ENCODE measurements around the gene MN1.

Gene MN1

DNA sequence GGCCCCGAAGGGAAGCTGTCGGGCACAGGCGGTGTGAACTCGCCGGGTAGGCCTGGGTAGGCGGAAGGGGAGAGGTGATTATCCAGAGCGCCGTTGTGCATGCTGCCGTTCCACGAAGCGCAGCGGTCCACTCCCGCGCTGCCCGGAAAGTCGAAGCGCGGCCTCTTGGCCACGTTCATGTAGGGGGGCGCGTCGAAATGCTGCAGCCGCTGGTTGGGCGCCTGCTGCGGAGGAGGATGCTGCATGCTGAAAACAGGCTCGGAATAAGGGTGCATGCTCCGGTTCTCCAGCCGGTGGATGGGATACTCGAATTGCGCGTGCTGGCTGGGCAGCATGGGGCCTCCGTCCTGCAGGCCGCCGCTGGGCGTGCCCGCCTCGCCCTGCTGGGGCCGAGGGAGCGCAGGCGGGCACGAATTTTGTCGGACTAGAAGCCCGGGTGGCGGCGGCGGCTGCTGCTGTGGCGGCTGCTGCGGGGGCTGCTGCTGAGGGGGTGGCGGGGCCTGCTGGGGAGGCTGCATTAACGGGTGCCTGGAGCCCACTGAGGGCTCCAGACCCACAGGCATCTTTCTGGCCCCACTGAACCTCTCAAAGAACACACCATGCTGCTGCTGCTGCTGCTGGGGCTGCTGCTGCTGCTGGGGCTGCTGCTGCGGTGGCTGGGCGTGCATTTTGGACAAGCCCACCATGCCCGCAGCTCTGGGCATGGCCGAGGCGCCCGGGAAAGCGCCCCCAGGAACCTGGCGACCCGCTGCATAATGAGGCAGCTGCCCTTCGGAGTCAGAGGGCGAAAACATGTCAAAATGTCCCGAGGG, 2.3 kb downstream of the MN1 start:
- no peak for FAIRE-seq

DNA sequence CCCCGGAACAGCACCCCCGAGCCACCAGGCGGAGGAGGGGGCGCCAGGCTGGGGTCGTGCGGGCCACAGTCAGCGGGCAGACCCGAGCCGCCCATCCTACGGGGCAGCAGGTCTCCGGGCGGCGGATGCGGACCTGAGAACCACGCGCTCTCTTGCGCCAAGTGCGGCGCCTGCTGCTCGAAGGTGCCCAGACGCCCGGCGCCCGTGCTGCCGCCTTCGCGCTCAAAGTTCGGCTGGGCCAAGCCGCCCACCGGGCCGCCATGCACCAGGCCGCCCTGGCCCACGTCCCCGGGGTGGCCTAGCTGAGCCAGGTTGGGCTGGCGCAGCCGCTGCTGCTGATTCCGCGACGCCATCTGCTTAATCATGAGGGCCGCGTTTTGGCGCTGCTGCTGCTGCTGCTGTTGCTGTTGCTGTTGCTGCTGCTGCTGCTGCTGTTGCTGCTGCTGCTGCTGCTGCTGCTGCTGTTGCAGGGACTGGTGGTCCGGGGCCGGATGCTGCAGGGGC, 3.0 kb downstream of the MN1 start:
- no peak for FAIRE-seq

DNA sequence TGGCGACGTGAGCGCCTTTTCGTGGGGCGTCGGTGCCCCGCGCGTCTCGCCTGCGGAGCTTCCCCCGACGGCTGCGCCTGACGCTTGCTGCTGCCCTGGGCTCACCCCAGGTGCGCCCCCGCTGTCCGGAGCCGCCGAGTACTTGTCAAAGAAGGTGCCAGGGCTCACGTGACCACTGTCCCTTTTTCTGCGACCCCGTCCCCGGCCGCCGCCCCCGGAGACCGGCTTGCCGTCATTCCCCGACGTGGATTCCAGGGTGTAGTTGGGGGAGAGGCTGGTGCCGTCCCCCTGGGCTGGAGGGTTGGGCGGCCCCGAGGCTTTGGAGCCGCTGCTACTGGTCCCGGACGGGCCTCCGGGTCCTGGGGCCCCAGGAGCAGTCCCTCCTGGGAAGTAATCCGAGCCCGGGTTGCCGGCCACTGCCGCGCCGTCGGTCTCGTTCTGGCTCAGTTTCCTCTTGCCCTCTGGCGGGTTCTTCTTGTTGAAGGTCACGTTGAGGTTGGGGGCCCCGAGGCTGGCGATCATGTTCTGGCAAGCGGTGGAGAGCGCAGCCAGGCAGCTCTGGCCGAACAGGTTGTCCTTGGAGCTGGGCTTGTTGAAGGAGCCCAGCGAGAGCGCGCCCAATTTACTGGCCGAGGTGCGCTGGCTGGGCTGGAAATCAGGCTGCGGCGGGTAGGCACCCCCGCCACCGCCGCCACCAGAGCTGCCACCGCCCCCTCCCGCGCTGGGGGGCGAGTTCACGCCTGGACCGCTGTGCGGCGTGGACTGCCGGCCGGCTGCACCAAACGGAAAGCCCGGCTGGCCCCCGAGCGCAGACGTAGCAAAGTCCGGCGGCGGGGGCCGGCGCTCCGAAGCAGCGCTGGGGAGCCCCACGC, 3.8 kb downstream of the MN1 start:
- FAIRE-seq, result no peak

DNA sequence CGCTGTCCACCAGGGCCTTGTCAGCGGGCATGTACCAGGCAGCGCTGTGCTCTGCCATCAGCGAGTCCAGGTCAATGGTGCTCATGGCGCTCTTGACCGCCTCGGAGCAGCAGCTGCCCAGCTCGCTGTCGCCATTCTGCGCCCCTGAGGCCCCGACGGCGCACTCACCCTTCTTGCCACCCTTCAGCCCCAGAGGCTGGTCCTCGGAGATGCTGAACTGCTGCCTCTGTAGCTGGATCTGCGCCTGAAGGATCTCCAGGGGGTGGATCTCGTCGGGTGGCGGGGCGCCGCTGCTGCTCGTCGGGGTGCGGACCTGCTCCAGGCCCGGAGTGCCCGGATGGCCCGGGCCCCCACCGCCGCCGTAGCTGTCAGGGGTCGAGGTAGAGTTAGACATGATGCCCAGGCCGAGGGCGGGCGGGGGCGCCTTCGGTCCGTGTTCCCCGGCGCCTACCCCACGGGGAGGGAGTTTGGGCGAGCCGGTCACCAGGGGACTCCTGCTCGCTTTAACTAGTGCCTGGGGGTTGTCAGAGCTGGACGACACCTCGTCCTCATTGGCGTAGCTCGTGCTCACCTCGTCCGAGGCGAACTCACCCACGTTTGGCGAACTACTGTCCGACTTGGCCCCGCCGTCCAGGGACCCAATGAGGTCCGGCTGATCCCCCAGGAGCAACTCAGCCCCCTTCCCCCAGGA, 4.6 kb downstream of the MN1 start:
- FAIRE-seq, result no peak

DNA sequence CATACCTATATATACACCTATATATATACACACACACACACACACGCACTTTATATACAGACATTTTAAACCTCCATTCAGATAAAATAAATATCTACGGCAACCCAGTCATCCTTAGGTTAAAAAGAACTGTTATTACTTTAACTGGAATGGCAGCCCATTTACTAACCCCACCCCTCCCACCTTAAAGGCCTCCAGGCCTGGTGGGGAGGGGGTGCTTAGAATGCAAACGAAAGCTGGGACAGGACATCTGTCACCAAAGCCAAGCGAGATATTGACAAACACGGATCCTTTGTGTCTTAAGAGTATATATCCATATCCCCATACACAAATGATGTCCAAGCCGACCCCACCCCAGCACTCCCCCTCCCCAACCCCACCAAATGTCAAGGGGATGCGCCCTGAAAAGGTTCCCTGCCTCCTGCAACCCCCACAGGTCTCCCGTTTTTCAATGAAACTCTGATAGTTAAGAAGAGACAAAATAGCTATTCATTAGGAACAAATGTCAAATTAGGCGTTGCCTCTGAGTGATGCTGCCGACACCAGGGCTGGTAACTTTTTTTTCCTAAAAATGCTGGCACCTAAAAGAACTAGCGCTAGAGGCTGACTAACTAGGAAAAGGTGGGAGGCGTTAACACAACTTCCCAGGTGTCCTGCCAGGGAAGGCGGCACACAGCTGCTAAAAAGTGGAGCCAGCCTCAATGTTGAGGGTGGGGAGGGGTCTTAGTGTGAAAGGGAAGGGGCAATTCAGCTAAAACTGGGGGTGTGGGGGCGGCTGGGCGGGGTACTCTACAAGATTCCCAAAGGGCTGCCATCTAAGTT, 5.6 kb downstream of the MN1 start:
- FAIRE-seq, result no peak

DNA sequence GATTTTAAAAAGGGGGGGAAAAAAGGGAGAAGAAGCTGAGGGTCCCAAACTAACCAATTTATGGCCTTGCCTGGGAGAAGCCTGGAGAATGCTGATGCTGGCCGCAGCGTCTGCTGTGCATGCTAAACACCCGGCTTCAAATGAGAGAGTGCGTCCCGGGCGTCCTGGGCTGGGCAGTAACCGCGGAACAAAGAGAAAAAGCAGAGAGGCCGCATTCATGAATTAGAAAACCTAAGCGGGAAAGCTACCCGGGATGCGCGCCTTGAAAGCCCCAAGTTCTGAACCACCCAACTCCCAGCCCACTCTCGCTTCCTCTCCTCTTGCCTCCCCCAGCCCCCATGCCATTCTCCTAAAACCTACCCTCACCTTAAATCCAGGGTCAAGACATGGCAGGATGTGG, 6.5 kb downstream of the MN1 start:
- no peak for FAIRE-seq

DNA sequence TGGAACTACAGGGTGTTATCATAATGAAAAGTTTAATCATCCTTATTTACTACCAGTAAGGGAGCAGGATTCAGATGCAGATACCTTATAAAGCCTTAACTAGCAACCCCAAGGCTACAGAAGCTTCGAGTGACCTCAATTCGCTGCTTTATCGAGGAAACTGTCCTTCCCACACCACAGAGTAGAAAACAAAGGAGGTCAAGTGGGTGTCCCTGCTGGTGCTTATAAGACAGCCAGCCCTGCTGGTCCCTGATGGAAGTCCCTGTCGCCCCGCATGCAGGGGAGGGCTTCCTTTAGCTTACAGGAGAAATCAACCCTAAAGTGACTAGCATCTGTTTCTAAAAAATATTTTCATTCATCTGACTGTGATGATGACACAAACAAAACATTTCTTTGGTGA, 7.3 kb downstream of the MN1 start:
- no peak for FAIRE-seq

DNA sequence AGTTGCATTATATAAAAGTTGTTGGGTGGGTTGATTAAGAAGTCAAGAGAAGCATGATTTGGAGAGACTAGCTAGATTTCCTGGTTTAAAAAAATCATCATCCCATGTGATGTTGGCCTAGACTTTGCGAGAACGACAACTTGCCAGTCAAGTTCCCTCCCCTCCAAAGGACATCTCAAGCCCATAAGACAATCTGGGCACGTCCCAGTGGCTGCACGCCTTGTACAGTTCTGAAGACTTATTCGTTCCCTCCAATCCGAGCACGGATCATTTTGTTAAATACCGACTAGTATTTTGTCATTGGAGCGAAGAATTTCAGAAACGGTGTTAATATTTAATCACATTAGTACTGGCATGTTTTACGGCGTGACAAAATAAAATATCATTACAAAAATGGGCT, 8.0 kb downstream of the MN1 start:
- no peak for FAIRE-seq

DNA sequence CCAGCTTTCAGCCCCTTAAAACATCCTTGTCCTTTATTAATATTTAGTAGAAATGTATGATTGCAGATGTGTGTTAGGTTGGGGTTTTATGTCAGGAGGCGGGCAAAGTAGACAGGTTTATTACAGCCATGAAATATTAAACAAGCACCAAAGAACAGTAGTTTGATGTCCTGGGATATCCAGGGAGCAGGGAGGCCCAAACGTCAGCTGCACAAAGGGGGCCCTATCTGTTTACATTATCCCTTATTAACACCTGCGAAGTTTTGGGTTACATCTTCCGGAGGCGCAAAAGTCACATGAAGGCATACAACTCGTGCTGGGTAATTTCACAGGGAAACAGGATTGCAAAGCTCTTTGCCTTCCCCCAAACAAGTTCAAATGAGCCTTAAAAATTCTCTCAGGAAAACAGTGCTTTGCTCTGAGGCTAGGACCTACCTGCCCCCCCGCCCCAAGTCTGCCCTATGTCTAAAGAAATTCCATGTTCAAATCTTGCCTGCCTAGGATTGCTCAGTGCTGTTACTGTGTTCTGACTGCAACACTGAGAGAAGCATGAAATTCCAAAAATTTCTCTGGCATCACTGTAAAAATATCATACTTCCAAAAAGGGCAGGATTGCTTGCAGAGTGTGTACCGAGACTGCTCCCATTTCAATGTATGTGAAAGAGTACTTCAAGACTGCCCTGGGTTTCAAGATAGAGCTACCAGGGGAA, 8.9 kb downstream of the MN1 start:
- FAIRE-seq, result no peak

DNA sequence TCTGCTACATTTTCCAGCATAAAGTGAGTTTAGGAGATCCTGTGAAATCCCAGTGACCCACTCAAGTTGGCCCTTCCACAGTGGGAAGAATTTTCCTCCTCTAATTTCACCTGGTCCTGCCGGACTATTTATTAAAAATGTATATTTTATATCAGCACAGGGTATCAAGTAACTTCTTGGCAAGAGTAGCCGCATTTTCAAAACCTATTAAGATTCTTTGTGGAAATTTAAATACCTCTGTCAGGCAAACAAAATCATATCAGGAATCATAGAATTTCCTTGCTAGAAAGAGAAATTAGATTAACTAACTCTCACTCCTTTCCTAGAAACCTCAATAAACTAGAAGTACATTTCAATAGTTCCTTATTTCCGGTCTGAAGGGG, 9.7 kb downstream of the MN1 start:
- no peak for FAIRE-seq

DNA sequence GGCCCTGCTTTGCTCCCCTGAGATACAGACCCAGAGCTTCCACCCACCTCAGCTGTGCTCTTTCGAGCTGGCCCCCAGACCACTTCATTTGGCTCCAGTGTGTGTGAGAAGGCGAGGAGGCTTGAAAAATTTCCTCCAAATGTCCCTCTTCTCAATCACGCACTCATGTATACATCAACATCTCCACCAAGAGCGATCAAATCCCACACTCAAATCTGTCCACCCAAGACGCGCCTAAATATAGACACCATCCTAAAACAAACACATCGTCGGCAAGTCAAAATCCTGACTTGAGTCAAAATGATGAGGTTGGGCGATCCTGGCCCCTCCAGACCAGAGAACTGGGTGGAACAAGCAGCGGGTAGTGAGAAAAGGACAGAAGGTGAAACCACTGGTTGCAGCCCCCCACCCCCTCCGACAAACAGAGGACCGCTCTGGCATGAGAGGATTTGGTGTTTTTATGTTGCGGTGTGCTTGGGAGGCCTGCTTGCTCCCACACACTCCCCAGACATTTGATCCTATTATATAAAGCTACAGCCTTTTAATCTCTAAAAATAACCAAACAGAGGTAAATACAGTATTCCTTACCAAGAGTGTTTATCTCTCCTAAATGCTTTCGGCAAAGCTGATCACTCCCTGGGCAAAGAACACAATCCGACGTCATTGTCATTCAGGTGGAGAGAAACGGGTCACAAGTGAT, 10.2 kb downstream of the MN1 start:
- no peak for FAIRE-seq

DNA sequence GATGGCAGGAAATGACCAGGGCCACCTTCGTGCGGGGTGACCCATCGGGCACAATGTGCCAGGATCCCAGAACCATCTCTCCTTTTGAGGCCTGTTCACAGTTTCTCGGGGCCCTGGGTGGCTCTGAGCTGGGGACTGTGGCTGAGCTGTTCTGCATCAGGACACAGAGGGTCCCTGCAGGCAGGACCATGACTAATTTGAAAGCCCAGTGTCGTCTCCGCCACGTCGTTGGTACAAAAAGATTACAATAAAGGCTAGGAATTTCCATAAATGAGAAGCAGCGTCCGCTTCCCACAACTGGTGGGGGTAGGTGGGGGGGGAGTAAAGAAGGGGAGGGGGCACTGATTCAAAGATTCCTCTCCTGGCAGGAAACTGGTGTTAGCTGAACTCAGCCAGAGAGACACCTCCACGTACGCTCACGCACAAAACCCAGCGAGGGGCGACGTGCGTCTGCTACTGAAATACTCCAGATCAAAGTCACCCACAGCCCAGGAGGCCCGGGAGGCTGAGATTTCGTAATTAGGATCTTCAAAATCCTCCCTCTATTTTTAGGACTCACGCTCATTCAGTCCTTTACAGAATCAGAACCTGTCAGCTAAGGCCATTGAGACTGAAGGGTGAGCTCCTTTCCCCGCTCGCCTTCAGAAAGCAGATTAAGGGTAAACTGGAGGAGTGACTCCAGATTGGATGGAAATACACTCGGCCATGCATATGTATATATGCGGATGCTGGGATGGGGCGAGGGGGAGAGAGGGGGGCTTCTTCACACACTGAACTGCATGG, 11.0 kb downstream of the MN1 start:
- FAIRE-seq, result no peak

DNA sequence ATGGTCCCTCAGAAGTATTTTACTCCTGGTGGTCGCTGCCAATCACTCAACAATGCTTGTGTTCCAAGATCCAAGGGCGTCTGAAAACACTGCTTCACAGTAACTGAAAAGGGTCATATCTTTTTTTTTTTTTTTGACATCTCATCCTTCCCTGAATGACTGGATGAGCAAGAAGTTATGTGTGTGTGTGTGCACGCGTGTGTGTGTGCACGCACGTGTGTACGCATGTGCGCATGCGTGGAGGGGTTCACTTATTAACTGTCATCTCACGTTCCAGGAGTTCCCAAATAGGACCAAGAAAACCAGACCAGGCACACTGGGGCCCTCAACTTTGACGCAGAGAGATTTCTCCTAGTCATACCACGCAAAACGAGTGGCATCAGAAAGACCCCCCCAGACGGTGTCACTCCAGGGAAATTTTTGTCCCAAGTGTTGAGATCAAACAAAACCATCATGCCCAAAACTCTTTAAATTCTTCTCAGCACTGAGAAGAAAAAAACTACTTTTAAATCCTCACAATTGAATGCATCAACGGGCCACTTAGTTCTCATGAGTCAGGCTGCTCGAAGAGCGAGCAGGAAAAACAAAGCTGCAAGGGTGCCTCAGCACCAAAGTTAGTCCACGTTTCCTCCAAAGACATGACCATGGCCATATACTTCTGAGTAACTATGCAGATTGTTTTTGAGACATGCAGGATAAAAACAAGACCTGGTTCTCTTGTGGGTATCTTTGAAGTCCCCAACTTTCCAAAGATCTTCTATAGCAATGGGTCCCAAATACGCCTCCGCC, 12.9 kb downstream of the MN1 start:
- FAIRE-seq, result no peak

DNA sequence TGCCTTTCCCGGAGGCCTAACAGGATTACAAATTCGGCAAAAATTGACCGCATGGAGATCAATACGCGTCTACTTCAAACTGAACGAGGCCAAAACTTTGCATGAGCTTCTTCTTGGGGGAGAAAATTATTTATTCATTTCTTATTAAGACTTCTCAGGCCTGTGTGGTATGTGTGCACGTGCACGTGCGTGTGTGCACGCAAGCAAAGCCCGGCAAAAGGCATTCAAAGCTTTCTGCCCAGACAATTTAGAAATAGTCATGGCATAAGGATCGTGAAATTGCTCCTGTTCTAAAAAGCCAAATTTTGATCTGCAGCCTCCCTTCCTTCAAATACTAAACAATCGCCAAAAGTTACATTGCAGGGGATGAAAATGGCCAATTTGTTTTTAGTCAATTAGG, 14.6 kb downstream of the MN1 start:
- no peak for FAIRE-seq

DNA sequence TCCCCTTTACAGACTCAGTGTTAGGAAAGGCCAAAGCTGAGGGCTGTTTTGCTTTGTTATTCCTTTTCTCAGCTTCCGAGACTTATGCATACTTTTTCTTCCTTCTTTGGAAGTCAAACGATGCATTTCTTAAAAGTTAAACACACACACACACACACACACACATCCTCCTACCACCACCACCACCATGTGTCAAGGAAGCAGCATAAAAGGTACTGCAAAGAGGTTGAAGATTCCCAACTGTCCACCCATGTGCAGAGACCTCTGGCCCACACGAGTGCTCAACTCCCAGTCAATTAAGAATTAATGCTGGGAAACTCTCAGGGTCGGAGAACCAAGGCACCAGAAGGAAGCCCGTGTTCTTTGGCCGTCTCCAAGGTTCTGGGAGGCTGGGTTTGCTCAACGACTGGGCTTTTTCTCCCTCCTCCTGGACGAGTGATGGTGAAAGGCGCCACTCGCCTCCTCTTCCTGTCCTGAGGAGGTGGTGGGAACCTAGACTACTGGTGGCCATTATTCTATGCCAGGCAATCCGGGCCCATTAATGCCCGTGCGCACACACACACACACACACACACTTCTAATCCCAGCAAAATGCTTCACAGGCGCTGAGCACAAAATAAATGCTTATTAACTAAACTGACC, 15.1 kb downstream of the MN1 start:
- no peak for FAIRE-seq

DNA sequence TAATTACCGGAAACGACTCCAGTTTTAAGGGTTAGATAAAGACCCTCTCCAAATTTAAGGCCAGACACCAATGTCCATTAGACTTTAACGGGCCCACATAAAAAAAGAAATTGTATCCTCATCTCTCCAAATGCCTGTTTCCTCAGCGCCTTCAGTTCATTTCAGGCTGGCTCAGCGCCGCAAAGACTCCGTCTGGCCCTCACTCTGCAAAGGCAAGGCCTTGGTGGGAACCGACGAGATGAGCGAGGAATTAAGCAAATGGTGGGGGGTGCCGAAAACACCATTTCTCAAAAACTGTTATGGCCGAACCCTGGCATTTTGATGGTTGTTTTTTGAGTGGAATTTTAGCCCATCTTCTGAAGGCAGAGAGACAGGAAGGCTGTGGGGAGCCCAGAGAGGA, 15.7 kb downstream of the MN1 start:
- no peak for FAIRE-seq

DNA sequence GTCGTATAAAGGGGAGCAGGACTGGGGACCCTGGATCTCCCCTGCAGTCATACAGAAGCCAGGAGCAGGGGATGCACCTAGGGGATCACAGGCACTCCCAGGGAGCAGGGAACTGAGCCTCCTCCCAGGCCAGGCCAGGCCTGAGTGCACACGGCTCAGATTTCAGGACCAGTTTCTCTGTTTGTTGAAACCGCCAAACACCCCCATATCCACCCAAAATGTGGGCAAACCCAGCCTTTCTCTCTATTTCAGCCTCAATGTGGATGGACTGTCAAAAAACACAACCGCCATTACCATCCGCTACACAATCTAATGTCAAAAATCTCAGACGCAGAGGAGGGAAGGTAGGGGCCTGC, 17.5 kb downstream of the MN1 start:
- no peak for FAIRE-seq

DNA sequence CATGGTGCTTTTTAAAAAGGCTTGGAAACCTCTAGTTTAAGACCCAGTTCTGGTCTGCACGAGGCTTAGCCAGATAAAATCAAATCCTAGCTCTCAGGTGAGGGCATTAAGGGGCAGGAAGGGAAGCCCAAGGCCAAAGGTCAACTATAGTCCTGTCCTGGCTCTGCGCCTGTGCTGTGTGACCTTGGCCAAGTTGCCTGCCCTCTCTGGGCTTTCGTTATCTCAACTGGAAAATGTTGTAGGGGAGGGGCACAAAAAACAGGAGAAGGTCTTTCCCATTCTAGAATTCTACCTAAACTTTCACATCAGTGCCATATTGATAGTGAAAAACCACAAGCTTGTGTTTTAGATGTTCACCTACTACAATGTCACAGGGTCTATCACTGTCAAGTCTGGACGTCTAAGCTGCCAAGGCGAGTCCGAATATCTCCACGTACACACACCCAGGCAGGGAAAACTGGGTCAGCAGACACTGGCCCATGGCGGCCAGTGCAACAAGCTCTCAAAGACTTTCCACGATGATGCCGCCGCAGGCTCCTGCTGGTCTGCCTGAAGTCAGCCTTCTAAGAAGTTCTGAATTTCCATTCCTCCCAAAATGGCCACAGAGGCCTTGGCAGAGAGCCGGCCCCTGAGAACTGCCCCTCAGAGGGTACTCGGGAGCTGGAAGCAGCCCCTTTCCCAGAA, 18.0 kb downstream of the MN1 start:
- no peak for FAIRE-seq

Measured in colon (tissue), 2 donors.